Measurements from ENCODE around the gene C1orf87. TPM values are rescaled to one million over a fixed set of nuclear protein-coding genes. Genes with fewer than 3 reads are reported as not detected.

The C1orf87 gene, protein sequence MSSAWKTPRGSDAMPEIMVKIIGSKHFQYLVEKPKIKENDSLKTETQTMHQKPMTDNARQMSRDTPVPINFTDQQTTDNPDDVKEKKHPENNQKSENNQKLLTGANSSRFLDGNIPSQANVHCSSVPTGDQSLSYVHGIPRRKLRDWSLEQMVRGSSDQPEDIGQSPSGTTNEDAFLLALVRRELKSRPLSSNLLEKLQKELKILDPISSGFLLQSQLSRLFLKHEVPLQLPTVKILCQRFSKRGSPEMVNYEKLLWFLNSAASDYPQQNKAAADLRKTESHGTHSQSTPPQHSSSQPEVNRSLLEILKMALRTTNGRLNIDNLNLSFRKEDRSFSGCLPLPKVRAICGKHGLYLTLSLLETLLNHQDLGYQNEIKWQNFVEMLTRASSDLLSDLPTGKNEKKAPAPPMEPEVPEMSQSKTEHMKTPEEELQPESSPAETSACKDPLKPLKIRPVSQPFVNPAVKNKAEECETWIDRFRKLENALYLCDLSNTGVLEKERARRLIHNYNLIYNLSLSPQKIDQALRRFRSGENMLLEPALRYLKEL
- not detected for total RNA-seq

DNA sequence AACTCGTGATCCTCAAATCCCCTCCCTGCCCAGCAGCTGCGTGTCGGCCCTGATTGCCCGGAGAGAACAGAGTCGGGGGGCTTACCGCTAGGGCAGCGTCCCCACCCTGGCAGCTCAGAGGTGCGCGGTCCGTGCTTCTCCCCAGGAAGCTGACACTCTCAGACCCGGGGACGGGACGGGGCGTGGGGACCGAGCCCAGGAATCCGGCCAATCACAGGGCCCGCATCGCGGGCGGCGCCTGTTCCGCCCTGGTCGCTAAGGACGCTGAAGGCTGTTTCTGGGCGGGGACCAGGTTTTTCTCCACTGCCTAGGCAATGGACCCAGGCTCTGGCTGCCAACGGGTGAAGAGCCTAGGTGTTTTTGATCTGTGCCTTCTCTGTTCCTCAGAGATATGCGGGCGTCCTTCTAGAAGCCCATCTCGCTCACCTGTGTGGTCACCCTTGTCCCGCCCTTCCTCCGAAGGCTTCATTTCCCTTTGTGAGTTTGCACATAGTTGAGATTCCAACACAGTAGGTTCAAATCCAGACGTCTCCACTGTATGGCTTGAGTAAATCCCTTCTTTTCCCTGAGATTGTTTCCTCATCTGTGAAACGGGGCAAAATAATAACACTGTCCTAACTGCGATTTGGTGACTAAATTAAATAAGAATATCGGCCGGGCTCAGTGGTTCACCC lies at the start of gene C1orf87:
Gene C1orf87 (minus strand): TSS at position 166 of the 674 bp plus-strand sequence. CDS start 1,127 bp downstream, outside the sequence.
- 44 to 47% methylated on average over 9 to 13 of the region's 36 CpGs for WGBS, 2 donors
- Histone ChIP-seq H3K36me3 (no peaks in the 10 kb centered on the region), H3K27ac (no peak within 1 kb of the TSS), H3K4me1 (peaks cover 0 to 6% (median 0%) of the 10 kb centered on the region in 3 donors), H3K9me3 (no peaks in the 10 kb centered on the region), H3K4me3 (peak within 1 kb of the TSS in 1 of 4 donors; percentile 15), H3K27me3 (peaks cover 0 to 38% (median 0%) of the 10 kb centered on the region in 4 donors)
- no peak for DNase-seq
- intact Hi-C loops (cut with DNase I) = no loop called here
- TF ChIP-seq POLR2A (IDR thresholded peaks at IDR 0.05) = no peak
- TF ChIP-seq, protein P1, sequence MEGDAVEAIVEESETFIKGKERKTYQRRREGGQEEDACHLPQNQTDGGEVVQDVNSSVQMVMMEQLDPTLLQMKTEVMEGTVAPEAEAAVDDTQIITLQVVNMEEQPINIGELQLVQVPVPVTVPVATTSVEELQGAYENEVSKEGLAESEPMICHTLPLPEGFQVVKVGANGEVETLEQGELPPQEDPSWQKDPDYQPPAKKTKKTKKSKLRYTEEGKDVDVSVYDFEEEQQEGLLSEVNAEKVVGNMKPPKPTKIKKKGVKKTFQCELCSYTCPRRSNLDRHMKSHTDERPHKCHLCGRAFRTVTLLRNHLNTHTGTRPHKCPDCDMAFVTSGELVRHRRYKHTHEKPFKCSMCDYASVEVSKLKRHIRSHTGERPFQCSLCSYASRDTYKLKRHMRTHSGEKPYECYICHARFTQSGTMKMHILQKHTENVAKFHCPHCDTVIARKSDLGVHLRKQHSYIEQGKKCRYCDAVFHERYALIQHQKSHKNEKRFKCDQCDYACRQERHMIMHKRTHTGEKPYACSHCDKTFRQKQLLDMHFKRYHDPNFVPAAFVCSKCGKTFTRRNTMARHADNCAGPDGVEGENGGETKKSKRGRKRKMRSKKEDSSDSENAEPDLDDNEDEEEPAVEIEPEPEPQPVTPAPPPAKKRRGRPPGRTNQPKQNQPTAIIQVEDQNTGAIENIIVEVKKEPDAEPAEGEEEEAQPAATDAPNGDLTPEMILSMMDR (IDR thresholded peaks at IDR 0.05) = no peak

DNA sequence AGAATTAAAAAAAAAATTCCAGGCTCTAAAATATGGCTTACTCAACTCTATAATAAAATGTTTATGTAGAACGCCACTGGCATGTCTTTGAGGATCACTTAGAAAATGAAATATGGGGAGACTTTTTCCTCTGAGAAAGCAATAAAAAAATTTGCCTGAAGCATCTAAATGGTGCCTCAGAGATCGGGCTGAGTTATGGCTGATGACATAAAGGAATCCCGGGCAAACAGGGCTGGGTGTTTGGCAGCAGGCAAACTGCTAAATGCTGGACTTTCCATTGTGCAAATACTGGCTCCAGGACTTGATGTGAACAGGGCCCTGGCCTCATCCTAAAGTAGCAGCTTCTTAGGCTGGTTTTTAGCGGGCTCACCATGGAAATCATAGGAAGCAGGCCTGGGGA lies 44.5 kb upstream of the C1orf87 start:
- Histone ChIP-seq H3K27me3 (no peaks in the 10 kb centered on the region), H3K9me3 (no peaks in the 10 kb centered on the region), H3K4me3 (no peak overlapping the region), H3K27ac (no peak overlapping the region), H3K4me1 (no peaks in the 10 kb centered on the region), H3K36me3 (no peaks in the 10 kb centered on the region)
- no peak for DNase-seq
- WGBS, 2 donors = 45 to 49% methylated on average over 3 to 4 of the region's 4 CpGs
- intact Hi-C loops (cut with DNase I) = no loop called here
- TF ChIP-seq, protein P1 (IDR thresholded peaks at IDR 0.05) = no peak
- no peak for TF ChIP-seq POLR2A (IDR thresholded peaks at IDR 0.05)

DNA sequence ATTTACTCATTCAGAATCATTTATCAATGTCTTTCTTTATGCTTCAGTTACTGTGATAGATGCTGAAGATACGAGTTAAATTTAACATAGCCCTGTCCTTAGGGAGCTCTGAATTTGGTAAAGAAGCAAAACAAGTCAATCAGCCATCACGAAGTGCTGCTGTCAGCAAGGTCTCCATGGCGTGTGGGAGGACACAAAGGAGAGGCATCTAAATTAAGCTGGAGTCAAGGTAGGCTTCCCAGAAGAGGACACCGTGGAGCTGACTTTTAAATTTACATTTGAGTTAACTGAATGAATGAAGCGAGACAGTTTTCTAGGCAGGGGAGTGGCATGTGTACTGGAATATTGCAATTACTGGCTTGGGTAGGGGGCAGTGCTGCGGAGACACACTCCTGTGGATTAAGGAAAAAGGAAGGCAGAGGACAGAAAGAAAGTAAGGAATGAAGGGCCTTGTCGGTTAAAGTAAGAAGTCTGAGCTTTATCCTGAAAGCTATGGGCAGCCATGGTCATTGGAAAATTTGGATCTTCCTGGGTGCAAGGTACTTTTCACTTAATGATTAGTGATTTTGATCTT lies 41.3 kb upstream of the C1orf87 start:
- Histone ChIP-seq H3K4me1 (no peaks in the 10 kb centered on the region), H3K27me3 (no peaks in the 10 kb centered on the region), H3K27ac (no peak overlapping the region), H3K9me3 (no peaks in the 10 kb centered on the region), H3K36me3 (no peaks in the 10 kb centered on the region), H3K4me3 (no peak overlapping the region)
- WGBS, 2 donors = 54 to 74% methylated on average over 7 of the region's 7 CpGs
- intact Hi-C loops (cut with DNase I) = no loop called here
- no peak for DNase-seq
- no peak for TF ChIP-seq POLR2A (IDR thresholded peaks at IDR 0.05)
- TF ChIP-seq, protein P1 (IDR thresholded peaks at IDR 0.05) = no peak

DNA sequence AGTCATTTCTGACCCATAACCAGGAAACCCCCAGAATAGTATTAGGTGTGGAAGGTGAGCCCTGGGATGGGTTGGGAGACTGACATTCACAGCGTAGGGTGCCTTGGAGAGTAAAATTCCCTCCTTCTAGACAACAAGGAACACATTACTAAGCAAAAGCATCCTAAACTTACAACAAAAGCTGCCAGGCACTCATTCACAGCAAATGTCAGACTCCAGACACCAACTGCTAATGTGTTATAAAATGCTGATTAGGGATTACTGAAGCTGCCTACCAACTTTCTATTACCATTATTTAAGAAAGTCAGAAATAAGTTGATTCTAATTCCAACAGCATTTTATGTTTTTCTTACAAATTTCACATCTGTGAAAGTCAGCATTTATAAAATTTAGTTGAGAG lies 40.0 kb upstream of the C1orf87 start:
- WGBS, 2 donors = 67 to 100% methylated on average over 1 of the region's 1 CpG
- Histone ChIP-seq H3K27ac (no peak overlapping the region), H3K27me3 (no peaks in the 10 kb centered on the region), H3K36me3 (no peaks in the 10 kb centered on the region), H3K9me3 (no peaks in the 10 kb centered on the region), H3K4me3 (no peak overlapping the region), H3K4me1 (no peaks in the 10 kb centered on the region)
- intact Hi-C loops (cut with DNase I) = no loop called here
- DNase-seq = no peak
- TF ChIP-seq POLR2A (IDR thresholded peaks at IDR 0.05) = no peak
- TF ChIP-seq, protein P1 (IDR thresholded peaks at IDR 0.05) = no peak
